ENCODE data around the gene SLC35B2. TPM values are rescaled to one million over a fixed set of nuclear protein-coding genes. Genes with fewer than 3 reads are reported as not detected.
A peak's percentile ranks its signal among the peaks of the same experiment; 100 is the strongest.

The SLC35B2 gene
- total and polyA plus RNA-seq, 10 of the 15 experiments (the other 5 are each of a cell fraction or from before 2014, with no cell fraction given), result 11.3 to 45.4 (median 33.8) TPM

- TF ChIP-seq HCFC1 (IDR thresholded peaks at IDR 0.05; ENCODE audit: low read length) (peak; percentile 7; the same call in 1 of the 2 replicates), ZBTB4 (CRISPR knock-in tag; IDR thresholded peaks at IDR 0.05) (peak; percentile 73), GABPA (IDR thresholded peaks at IDR 0.05; ENCODE audit: low read depth) (no peak), NR2C1 (IDR thresholded peaks at IDR 0.05) (peak; percentile 34; the same call in 1 of the 2 replicates), NFIC (IDR thresholded peaks at IDR 0.05; ENCODE audit: low read depth, low read length) (no peak), SREBF2 (IDR thresholded peaks at IDR 0.05; ENCODE audit: low read length) (no peak), TCF7 (IDR thresholded peaks at IDR 0.05; ENCODE audit: borderline replicate concordance) (no peak), SMAD5 (IDR thresholded peaks at IDR 0.05; ENCODE audit: low read depth) (no peak), KDM1A (IDR thresholded peaks at IDR 0.05; ENCODE audit: borderline replicate concordance) (no peak), HSF1 (IDR thresholded peaks at IDR 0.05; ENCODE audit: low read depth, low read length) (no peak), E2F4 (IDR thresholded peaks at IDR 0.05; ENCODE audit: low read depth, low read length) (no peak), MYB (IDR thresholded peaks at IDR 0.05; ENCODE audit: borderline replicate concordance, low read depth, low read length) (no peak), NFXL1 (IDR thresholded peaks at IDR 0.05; ENCODE audit: borderline replicate concordance) (no peak), TBL1XR1 (IDR thresholded peaks at IDR 0.05; ENCODE audit: low read depth, low read length) (peak; percentile 34; the same call in 1 of the 2 replicates), TARDBP (IDR thresholded peaks at IDR 0.05; ENCODE audit: borderline replicate concordance) (peak; percentile 62; the same call in 1 of the 2 replicates), RAD51 (IDR thresholded peaks at IDR 0.05) (peak; percentile 98)
- TF ChIP-seq, protein P1, sequence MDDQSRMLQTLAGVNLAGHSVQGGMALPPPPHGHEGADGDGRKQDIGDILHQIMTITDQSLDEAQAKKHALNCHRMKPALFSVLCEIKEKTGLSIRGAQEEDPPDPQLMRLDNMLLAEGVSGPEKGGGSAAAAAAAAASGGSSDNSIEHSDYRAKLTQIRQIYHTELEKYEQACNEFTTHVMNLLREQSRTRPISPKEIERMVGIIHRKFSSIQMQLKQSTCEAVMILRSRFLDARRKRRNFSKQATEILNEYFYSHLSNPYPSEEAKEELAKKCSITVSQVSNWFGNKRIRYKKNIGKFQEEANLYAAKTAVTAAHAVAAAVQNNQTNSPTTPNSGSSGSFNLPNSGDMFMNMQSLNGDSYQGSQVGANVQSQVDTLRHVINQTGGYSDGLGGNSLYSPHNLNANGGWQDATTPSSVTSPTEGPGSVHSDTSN (IDR thresholded peaks at IDR 0.05; ENCODE audit: insufficient replicate concordance, low read depth, low read length), result peak; percentile 33
- TF ChIP-seq, protein P2, sequence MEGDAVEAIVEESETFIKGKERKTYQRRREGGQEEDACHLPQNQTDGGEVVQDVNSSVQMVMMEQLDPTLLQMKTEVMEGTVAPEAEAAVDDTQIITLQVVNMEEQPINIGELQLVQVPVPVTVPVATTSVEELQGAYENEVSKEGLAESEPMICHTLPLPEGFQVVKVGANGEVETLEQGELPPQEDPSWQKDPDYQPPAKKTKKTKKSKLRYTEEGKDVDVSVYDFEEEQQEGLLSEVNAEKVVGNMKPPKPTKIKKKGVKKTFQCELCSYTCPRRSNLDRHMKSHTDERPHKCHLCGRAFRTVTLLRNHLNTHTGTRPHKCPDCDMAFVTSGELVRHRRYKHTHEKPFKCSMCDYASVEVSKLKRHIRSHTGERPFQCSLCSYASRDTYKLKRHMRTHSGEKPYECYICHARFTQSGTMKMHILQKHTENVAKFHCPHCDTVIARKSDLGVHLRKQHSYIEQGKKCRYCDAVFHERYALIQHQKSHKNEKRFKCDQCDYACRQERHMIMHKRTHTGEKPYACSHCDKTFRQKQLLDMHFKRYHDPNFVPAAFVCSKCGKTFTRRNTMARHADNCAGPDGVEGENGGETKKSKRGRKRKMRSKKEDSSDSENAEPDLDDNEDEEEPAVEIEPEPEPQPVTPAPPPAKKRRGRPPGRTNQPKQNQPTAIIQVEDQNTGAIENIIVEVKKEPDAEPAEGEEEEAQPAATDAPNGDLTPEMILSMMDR (IDR thresholded peaks at IDR 0.05 in 2 of 3, conservative IDR thresholded peaks at IDR 0.05 in 1 of 3; ENCODE audit: control insufficient read depth in 2 of 3, extremely low read depth in 1 of 3, insufficient read depth in 1 of 3, low read depth in 3 of 3, low read length in 3 of 3), result peak; percentile 53 to 69 (median 54); a peak in 5 of 6 replicates
Measured at GRCh38 chr6:44257025-44257752, at the start of gene SLC35B2 (continued).

Data from GM12878 (cell line).